ENCODE measurements around the gene TMEM245.

Gene TMEM245

GRCh38 chr9:109119439-109120203 is at the start of gene TMEM245:
Gene TMEM245, minus strand, starts transcription at chr9:109119947. Its CDS starts 34 bp downstream, at chr9:109119913.
- Histone ChIP-seq H3K4me1 (ENCODE audit: control insufficient read depth in 1 of 2, insufficient read depth in 2 of 2, low read length in 2 of 2) (peaks cover 19 to 23% of the 10 kb centered on the region in 2 donors), H3K27me3 (ENCODE audit: control insufficient read depth in 1 of 2, insufficient read depth in 2 of 2, low read length in 2 of 2) (no peaks in the 10 kb centered on the region), H3K4me3 (ENCODE audit: low read depth in 1 of 2, low read length in 2 of 2) (peak within 1 kb of the TSS; percentile 92 to 93), H3K36me3 (ENCODE audit: control insufficient read depth in 1 of 2, insufficient read depth in 2 of 2, low read length in 2 of 2) (no peaks in the 10 kb centered on the region), H3K27ac (ENCODE audit: low read depth, low read length) (peak within 1 kb of the TSS; percentile 90), H3K9me3 (ENCODE audit: control insufficient read depth in 1 of 2, low read length in 2 of 2) (no peaks in the 10 kb centered on the region), H3K9ac (ENCODE audit: low read depth in 1 of 2, low read length in 2 of 2) (peak within 1 kb of the TSS; percentile 84 to 88)

- no peaks in the 10 kb centered on the region for H3K4me1 ChIP-seq (ENCODE audit: control insufficient read depth in 1 of 2, insufficient read depth in 2 of 2, low read length in 2 of 2)
- H3K9ac ChIP-seq (ENCODE audit: low read depth in 1 of 2, low read length in 2 of 2): no peak overlapping the region
- H3K27ac ChIP-seq (ENCODE audit: low read depth, low read length): no peak overlapping the region
- no peaks in the 10 kb centered on the region for H3K9me3 ChIP-seq (ENCODE audit: control insufficient read depth in 1 of 2, low read length in 2 of 2)
- peaks cover 24 to 29% of the 10 kb centered on the region in 2 donors for H3K27me3 ChIP-seq (ENCODE audit: control insufficient read depth in 1 of 2, insufficient read depth in 2 of 2, low read length in 2 of 2)
- H3K4me3 ChIP-seq (ENCODE audit: low read depth in 1 of 2, low read length in 2 of 2): no peak overlapping the region
- H3K36me3 ChIP-seq (ENCODE audit: control insufficient read depth in 1 of 2, insufficient read depth in 2 of 2, low read length in 2 of 2): no peaks in the 10 kb centered on the region
These were observed 48.4 kb upstream of the TMEM245 start for GRCh38 chr9:109168170-109168569.

- no peak overlapping the region for H3K4me3 ChIP-seq (ENCODE audit: low read depth in 1 of 2, low read length in 2 of 2)
- H3K9ac ChIP-seq (ENCODE audit: low read depth in 1 of 2, low read length in 2 of 2): no peak overlapping the region
- H3K4me1 ChIP-seq (ENCODE audit: control insufficient read depth in 1 of 2, insufficient read depth in 2 of 2, low read length in 2 of 2): peaks cover 0 to 3% of the 10 kb centered on the region in 2 donors
- H3K9me3 ChIP-seq (ENCODE audit: control insufficient read depth in 1 of 2, low read length in 2 of 2): no peaks in the 10 kb centered on the region
- H3K36me3 ChIP-seq (ENCODE audit: control insufficient read depth in 1 of 2, insufficient read depth in 2 of 2, low read length in 2 of 2): no peaks in the 10 kb centered on the region
- H3K27me3 ChIP-seq (ENCODE audit: control insufficient read depth in 1 of 2, insufficient read depth in 2 of 2, low read length in 2 of 2): peaks cover 24 to 29% of the 10 kb centered on the region in 2 donors
- H3K27ac ChIP-seq (ENCODE audit: low read depth, low read length): no peak overlapping the region
These were observed 48.0 kb upstream of the TMEM245 start for GRCh38 chr9:109167716-109168115.

GRCh38 chr9:109166771-109167601 is 47.2 kb upstream of the TMEM245 start, which contains the start of gene FRRS1L:
Gene FRRS1L, minus strand, starts transcription at chr9:109167249. Its CDS starts 111 bp downstream, at chr9:109167138.
- no peak within 1 kb of the TSS for H3K9ac ChIP-seq (ENCODE audit: low read depth in 1 of 2, low read length in 2 of 2)
- H3K27ac ChIP-seq (ENCODE audit: low read depth, low read length): no peak within 1 kb of the TSS
- H3K36me3 ChIP-seq (ENCODE audit: control insufficient read depth in 1 of 2, insufficient read depth in 2 of 2, low read length in 2 of 2): no peaks in the 10 kb centered on the region
- H3K4me3 ChIP-seq (ENCODE audit: low read depth in 1 of 2, low read length in 2 of 2): peak within 1 kb of the TSS in 1 of 2 donors; percentile 9
- H3K27me3 ChIP-seq (ENCODE audit: control insufficient read depth in 1 of 2, insufficient read depth in 2 of 2, low read length in 2 of 2): peaks cover 24 to 29% of the 10 kb centered on the region in 2 donors
- H3K4me1 ChIP-seq (ENCODE audit: control insufficient read depth in 1 of 2, insufficient read depth in 2 of 2, low read length in 2 of 2): peaks cover 0 to 7% of the 10 kb centered on the region in 2 donors
- no peaks in the 10 kb centered on the region for H3K9me3 ChIP-seq (ENCODE audit: control insufficient read depth in 1 of 2, low read length in 2 of 2)

GRCh38 chr9:109166171-109166770 is 46.5 kb upstream of the TMEM245 start:
- Histone ChIP-seq H3K9me3 (ENCODE audit: control insufficient read depth in 1 of 2, low read length in 2 of 2) (no peaks in the 10 kb centered on the region), H3K9ac (ENCODE audit: low read depth in 1 of 2, low read length in 2 of 2) (no peak overlapping the region), H3K36me3 (ENCODE audit: control insufficient read depth in 1 of 2, insufficient read depth in 2 of 2, low read length in 2 of 2) (no peaks in the 10 kb centered on the region), H3K4me1 (ENCODE audit: control insufficient read depth in 1 of 2, insufficient read depth in 2 of 2, low read length in 2 of 2) (peaks cover 0 to 7% of the 10 kb centered on the region in 2 donors), H3K4me3 (ENCODE audit: low read depth in 1 of 2, low read length in 2 of 2) (no peak overlapping the region), H3K27me3 (ENCODE audit: control insufficient read depth in 1 of 2, insufficient read depth in 2 of 2, low read length in 2 of 2) (peaks cover 24 to 29% of the 10 kb centered on the region in 2 donors), H3K27ac (ENCODE audit: low read depth, low read length) (no peak overlapping the region)

GRCh38 chr9:109164042-109164441 is 44.3 kb upstream of the TMEM245 start:
- no peaks in the 10 kb centered on the region for H3K36me3 ChIP-seq (ENCODE audit: control insufficient read depth in 1 of 2, insufficient read depth in 2 of 2, low read length in 2 of 2)
- no peaks in the 10 kb centered on the region for H3K9me3 ChIP-seq (ENCODE audit: control insufficient read depth in 1 of 2, low read length in 2 of 2)
- no peak overlapping the region for H3K9ac ChIP-seq (ENCODE audit: low read depth in 1 of 2, low read length in 2 of 2)
- no peak overlapping the region for H3K4me3 ChIP-seq (ENCODE audit: low read depth in 1 of 2, low read length in 2 of 2)
- peaks cover 0 to 7% of the 10 kb centered on the region in 2 donors for H3K4me1 ChIP-seq (ENCODE audit: control insufficient read depth in 1 of 2, insufficient read depth in 2 of 2, low read length in 2 of 2)
- no peak overlapping the region for H3K27ac ChIP-seq (ENCODE audit: low read depth, low read length)
- peaks cover 24 to 29% of the 10 kb centered on the region in 2 donors for H3K27me3 ChIP-seq (ENCODE audit: control insufficient read depth in 1 of 2, insufficient read depth in 2 of 2, low read length in 2 of 2)

GRCh38 chr9:109163194-109163593 is 43.4 kb upstream of the TMEM245 start:
- Histone ChIP-seq H3K27ac (ENCODE audit: low read depth, low read length) (no peak overlapping the region), H3K4me3 (ENCODE audit: low read depth in 1 of 2, low read length in 2 of 2) (no peak overlapping the region), H3K9ac (ENCODE audit: low read depth in 1 of 2, low read length in 2 of 2) (no peak overlapping the region), H3K9me3 (ENCODE audit: control insufficient read depth in 1 of 2, low read length in 2 of 2) (no peaks in the 10 kb centered on the region), H3K36me3 (ENCODE audit: control insufficient read depth in 1 of 2, insufficient read depth in 2 of 2, low read length in 2 of 2) (no peaks in the 10 kb centered on the region), H3K27me3 (ENCODE audit: control insufficient read depth in 1 of 2, insufficient read depth in 2 of 2, low read length in 2 of 2) (peaks cover 24 to 26% of the 10 kb centered on the region in 2 donors), H3K4me1 (ENCODE audit: control insufficient read depth in 1 of 2, insufficient read depth in 2 of 2, low read length in 2 of 2) (peaks cover 0 to 7% of the 10 kb centered on the region in 2 donors)

GRCh38 chr9:109162677-109163076 is 42.9 kb upstream of the TMEM245 start:
- H3K27me3 ChIP-seq (ENCODE audit: control insufficient read depth in 1 of 2, insufficient read depth in 2 of 2, low read length in 2 of 2): peaks cover 22 to 24% of the 10 kb centered on the region in 2 donors
- no peaks in the 10 kb centered on the region for H3K9me3 ChIP-seq (ENCODE audit: control insufficient read depth in 1 of 2, low read length in 2 of 2)
- H3K4me3 ChIP-seq (ENCODE audit: low read depth in 1 of 2, low read length in 2 of 2): no peak overlapping the region
- peaks cover 0 to 7% of the 10 kb centered on the region in 2 donors for H3K4me1 ChIP-seq (ENCODE audit: control insufficient read depth in 1 of 2, insufficient read depth in 2 of 2, low read length in 2 of 2)
- no peak overlapping the region for H3K27ac ChIP-seq (ENCODE audit: low read depth, low read length)
- no peaks in the 10 kb centered on the region for H3K36me3 ChIP-seq (ENCODE audit: control insufficient read depth in 1 of 2, insufficient read depth in 2 of 2, low read length in 2 of 2)
- H3K9ac ChIP-seq (ENCODE audit: low read depth in 1 of 2, low read length in 2 of 2): no peak overlapping the region

- Histone ChIP-seq H3K27me3 (ENCODE audit: control insufficient read depth in 1 of 2, insufficient read depth in 2 of 2, low read length in 2 of 2) (peaks cover 15 to 20% of the 10 kb centered on the region in 2 donors), H3K4me3 (ENCODE audit: low read depth in 1 of 2, low read length in 2 of 2) (no peak overlapping the region), H3K9me3 (ENCODE audit: control insufficient read depth in 1 of 2, low read length in 2 of 2) (no peaks in the 10 kb centered on the region), H3K4me1 (ENCODE audit: control insufficient read depth in 1 of 2, insufficient read depth in 2 of 2, low read length in 2 of 2) (peaks cover 0 to 7% of the 10 kb centered on the region in 2 donors), H3K27ac (ENCODE audit: low read depth, low read length) (no peak overlapping the region), H3K9ac (ENCODE audit: low read depth in 1 of 2, low read length in 2 of 2) (no peak overlapping the region), H3K36me3 (ENCODE audit: control insufficient read depth in 1 of 2, insufficient read depth in 2 of 2, low read length in 2 of 2) (no peaks in the 10 kb centered on the region)
These were observed 41.7 kb upstream of the TMEM245 start for GRCh38 chr9:109161471-109161870.
